Medulla oblongata (tissue), 1 donor: ENCODE measurements around the gene FAM210A.

Source experiments
- DNase-seq: peaks from one replicate; pipeline ENCODE4 v3.0.0-alpha.2; 2015; ENCODE audit errors: extremely low spot score

The FAM210A gene

GRCh38 chr18:13646633-13647032 is 79.7 kb downstream of the FAM210A start:
- DNase-seq, result no peak

GRCh38 chr18:13645093-13645492 is 81.3 kb downstream of the FAM210A start:
- no peak for DNase-seq

- no peak for DNase-seq
Measured at GRCh38 chr18:13643261-13643751, 83.1 kb downstream of the FAM210A start.

GRCh38 chr18:13642440-13642827 is 83.9 kb downstream of the FAM210A start:
- DNase-seq, result no peak

GRCh38 chr18:13641551-13642439 is 84.6 kb downstream of the FAM210A start:
- no peak for DNase-seq

- DNase-seq, result no peak
Measured at GRCh38 chr18:13640266-13640860, 86.0 kb downstream of the FAM210A start.

- DNase-seq, result no peak
Measured at GRCh38 chr18:13638719-13639595, 87.4 kb downstream of the FAM210A start.

- peak; percentile 85 for DNase-seq
Measured at GRCh38 chr18:13635046-13635445, 91.3 kb downstream of the FAM210A start.

- no peak for DNase-seq
Measured at GRCh38 chr18:13633700-13634099, 92.7 kb downstream of the FAM210A start.

- no peak for DNase-seq
Measured at GRCh38 chr18:13630716-13631268, 95.6 kb downstream of the FAM210A start.

GRCh38 chr18:13629841-13630715 is 96.3 kb downstream of the FAM210A start:
- DNase-seq, result peak; percentile 95

GRCh38 chr18:13628211-13628610 is 98.1 kb downstream of the FAM210A start:
- no peak for DNase-seq

GRCh38 chr18:13627639-13628038 is 98.7 kb downstream of the FAM210A start:
- no peak for DNase-seq

GRCh38 chr18:13626544-13626908 is 99.8 kb downstream of the FAM210A start:
- no peak for DNase-seq

- peak; percentile 62 for DNase-seq
Measured at GRCh38 chr18:13625843-13626543, 100.4 kb downstream of the FAM210A start.

GRCh38 chr18:13625355-13625754 is 101.0 kb downstream of the FAM210A start:
- DNase-seq, result no peak

GRCh38 chr18:13624563-13625237 is 101.7 kb downstream of the FAM210A start:
- DNase-seq, result no peak

- DNase-seq, result peak; percentile 63
Measured at GRCh38 chr18:13623871-13624270, 102.5 kb downstream of the FAM210A start.

GRCh38 chr18:13623348-13623747 is 103.0 kb downstream of the FAM210A start:
- no peak for DNase-seq

- no peak for DNase-seq
Measured at GRCh38 chr18:13622751-13623150, 103.6 kb downstream of the FAM210A start.
